K562 (cell line): ENCODE measurements around the gene LMF2. TPM values are rescaled to one million over a fixed set of nuclear protein-coding genes. Genes with fewer than 3 reads are reported as not detected.

Experiments
- ATAC-seq: fragments of 200-7000 bp; cut with Tn5 transposase; 3 replicates; pipeline ENCODE4 v1.9.1; 2020; ENCODE audit warnings: moderate library complexity
- Bru-seq: library from RNA; stranded (reverse); fragments of 400-500 nt; gene quantifications from one replicate; lab custom pipeline; 2021; lab: Mats Ljungman, UMichigan
- BruChase-seq, 2 experiments: library from RNA; stranded (reverse); fragments of 400-500 nt; gene quantifications; one replicate each; lab custom pipeline; 2021; lab: Mats Ljungman, UMichigan
- BruUV-seq: library from RNA; stranded (reverse); fragments of 400-500 nt; replicated peaks from 2 replicates; lab custom pipeline; 2021; lab: Mats Ljungman, UMichigan
- CTCF ChIA-PET: fragments of 300-600 bp; formaldehyde crosslinking; extraction: SDS; loops from one replicate; lab custom pipeline; 2021; ENCODE audit warnings: low intra/inter-chr PET ratio; lab: Yijun Ruan, JAX
- POLR2A ChIA-PET: fragments of 300-600, 350-650 bp; sonication (Branson Sonifier 250); formaldehyde crosslinking; extraction: SDS; loops from one replicate; lab custom pipeline; 2021; ENCODE audit warnings: antibody characterized with exemption, inconsistent platforms; lab: Yijun Ruan, JAX
- DNase-seq, 4 experiments: peaks; one replicate each; pipeline versions ENCODE4 v3.0.0 to v3.0.0-alpha.2; 2011 to 2018; ENCODE audit warnings: low spot score in 3 of 4, mixed read lengths in 3 of 4; ENCODE audit errors: extremely low read depth in 1 of 4
- FAIRE-seq: peaks from 2 replicates; lab custom pipeline; 2011; peaks lifted over from hg19 to GRCh38; lab: Jason Lieb, UNC
- H2AFZ ChIP-seq: 2 replicates; pipeline ENCODE4 v1.6.0; 2011; ENCODE audit warnings: low read depth, low read length, control low read depth, inconsistent platforms
- H3K27ac ChIP-seq: fragments of 200-600 bp; 3 replicates; pipeline ENCODE4 v1.8.0; 2011; ENCODE audit warnings: low read depth, mild to moderate bottlenecking, control low read depth, inconsistent platforms, low read length, moderate library complexity, mixed read lengths; ENCODE audit errors: extremely low read depth
- H3K27me3 ChIP-seq, 2 experiments: fragments of 300-600 bp in 1 of 2; 2 replicates in 1 of 2; 3 replicates in 1 of 2; pipeline versions ENCODE4 v1.6.0 to v1.8.0; 2011; ENCODE audit warnings: inconsistent platforms in 2 of 2, low read length in 2 of 2, mild to moderate bottlenecking in 1 of 2, mixed read lengths in 1 of 2, moderate library complexity in 1 of 2; ENCODE audit not compliant: control insufficient read depth in 2 of 2, insufficient read depth in 2 of 2
- H3K36me3 ChIP-seq: fragments of 300-600 bp; 3 replicates; pipeline ENCODE4 v1.8.0; 2011; ENCODE audit warnings: mild to moderate bottlenecking, low read length, inconsistent platforms; ENCODE audit not compliant: control insufficient read depth, insufficient read depth
- H3K4me1 ChIP-seq, 2 experiments: fragments of 200-600 bp in 1 of 2; replicated peaks in 1 of 2; 2 replicates in 1 of 2; 3 replicates in 1 of 2; pipeline versions ENCODE4 v1.5.1 to v1.8.0; 2011; ENCODE audit warnings: inconsistent platforms in 2 of 2, low read length in 2 of 2, mild to moderate bottlenecking in 1 of 2, mixed read lengths in 1 of 2, moderate library complexity in 1 of 2; ENCODE audit not compliant: control insufficient read depth in 2 of 2, insufficient read depth in 2 of 2
- H3K4me2 ChIP-seq: 2 replicates; pipeline ENCODE4 v1.6.1; 2011; ENCODE audit warnings: low read length, control low read depth, inconsistent platforms, mixed read lengths; ENCODE audit not compliant: insufficient read depth
- H3K4me3 ChIP-seq: fragments of 200-600 bp; sonication (generic), shearing (Covaris generic); 2 replicates; pipeline ENCODE4 v1.5.1; 2016; ENCODE audit warnings: control low read depth, inconsistent platforms
- H3K79me2 ChIP-seq: fragments of 200-600 bp; 3 replicates; pipeline ENCODE4 v1.8.0; 2011; ENCODE audit warnings: low read length, inconsistent platforms; ENCODE audit not compliant: control insufficient read depth, insufficient read depth
- H3K9ac ChIP-seq, 2 experiments: 2 replicates each; pipeline versions ENCODE4 v1.6.0 to v1.6.1; 2011; ENCODE audit warnings: low read depth in 2 of 2, low read length in 2 of 2, control low read depth in 1 of 2, inconsistent platforms in 1 of 2, mild to moderate bottlenecking in 1 of 2, mixed read lengths in 1 of 2; ENCODE audit not compliant: insufficient read depth in 1 of 2
- H3K9me1 ChIP-seq: one replicate; pipeline ENCODE4 v1.6.0; 2011; ENCODE audit warnings: inconsistent platforms, mild to moderate bottlenecking, low read length, moderate library complexity; ENCODE audit not compliant: control insufficient read depth, insufficient read depth
- H3K9me3 ChIP-seq: replicated peaks from 2 replicates; pipeline ENCODE4 v1.5.1; 2011; ENCODE audit warnings: low read depth, low read length, inconsistent platforms; ENCODE audit not compliant: control insufficient read depth, insufficient read depth
- H4K20me1 ChIP-seq: replicated peaks from 2 replicates; pipeline ENCODE4 v1.6.1; 2011; ENCODE audit warnings: low read length, inconsistent platforms, mixed read lengths; ENCODE audit not compliant: control insufficient read depth, insufficient read depth
- COPS2 ChIP-seq: fragments of 450-650 bp; conservative IDR thresholded peaks from 2 replicates; pipeline ENCODE4 v1.6.1; 2016; ENCODE audit warnings: mild to moderate bottlenecking, moderate library complexity
- CREM ChIP-seq: IDR thresholded peaks from 2 replicates; pipeline ENCODE4 v1.6.1; 2014; ENCODE audit warnings: antibody characterized with exemption, low read depth
- KDM2B ChIP-seq: fragments of 250-450 bp; sonication (Bioruptor Pico); IDR thresholded peaks from 2 replicates; pipeline ENCODE4 v1.8.0; 2021; ENCODE audit warnings: mild to moderate bottlenecking, moderate library complexity
- YY1 ChIP-seq, 3 experiments: IDR thresholded peaks; 2 replicates each; pipeline ENCODE4 v1.6.1; 2011; ENCODE audit warnings: low read length in 2 of 3, mild to moderate bottlenecking in 2 of 3, moderate library complexity in 2 of 3, borderline replicate concordance in 1 of 3, control low read depth in 1 of 3, low read depth in 1 of 3; ENCODE audit not compliant: insufficient read depth in 3 of 3, insufficient replicate concordance in 2 of 3, control insufficient read depth in 1 of 3, insufficient read length in 1 of 3; ENCODE audit errors: extremely low read depth in 1 of 3
- WGBS: fragments of 100-300 bp; shearing (Covaris generic); methylation state at CpG from one replicate; pipeline ENCODE4 v1.1.6; 2016; ENCODE audit warnings: low coverage, mixed read lengths; ENCODE audit not compliant: insufficient coverage; ENCODE audit errors: missing lambda C conversion rate; 5-methylcytosine and 5-hydroxymethylcytosine counted together
- in situ Hi-C: fragments of 300-500 bp; cut with MboI; formaldehyde crosslinking; loops from 4 replicates; pipeline ENCODE4 v1.15.0; 2018; ENCODE audit warnings: inconsistent platforms, mixed read lengths
- intact Hi-C: fragments of 100-400 bp; cut with micrococcal nuclease; formaldehyde crosslinking; loops from 2 replicates; pipeline ENCODE4 v1.14.2; 2022
- long read RNA-seq, 3 experiments: library from polyadenylated mRNA in 2 of 3; library from RNA in 1 of 3; unstranded in 2 of 3; stranded (forward) in 1 of 3; transcript quantifications; one replicate each; pipeline ENCODE4 v2.0.0, GENCODE V29; 2019 to 2022
- polyA minus RNA-seq, 3 experiments: library from RNA; depleted of rRNA, polyadenylated mRNA; stranded (reverse); fragments of >200 nt; gene quantifications; 2 replicates each; pipeline ENCODE4 v1.2.3, GENCODE V29; 2011
- polyA plus RNA-seq, 8 experiments: library from polyadenylated mRNA; depleted of rRNA in 4 of 8; stranded (reverse) in 5 of 8; unstranded in 3 of 8; fragments of >200 nt; fragmentation: Nextera tagmentation in 2 of 8; fragmentation: Illumina TruSeq in 1 of 8; extraction: Ambion mirVana in 2 of 8; extraction: Trizol in 1 of 8; gene quantifications; 2 replicates each; pipeline versions ENCODE4 v1.2.1 to v1.2.3, GENCODE V29; 2011 to 2014; ENCODE audit warnings: inconsistent platforms in 1 of 8, missing spikeins in 1 of 8
- total RNA-seq, 7 experiments: library from RNA; depleted of rRNA in 6 of 7; stranded (reverse); fragments of >200 nt in 6 of 7; fragmentation: Illumina TruSeq in 2 of 7; extraction: Trizol in 2 of 7; gene quantifications; 2 replicates each; pipeline versions ENCODE4 v1.2.1 to v1.2.3, GENCODE V29; 2011 to 2021; ENCODE audit warnings: low replicate concordance in 1 of 7
- TF ChIP-seq, protein P1 (sequence below): sonication (generic); formaldehyde crosslinking; IDR thresholded peaks from 2 replicates; pipeline ENCODE4 v1.8.0; 2022; ENCODE audit warnings: mild to moderate bottlenecking, missing genetic modification reagents
- TF ChIP-seq, protein P2 (sequence below): sonication (generic); formaldehyde crosslinking; IDR thresholded peaks from 2 replicates; pipeline ENCODE4 v1.8.0; 2023; ENCODE audit warnings: mild to moderate bottlenecking, missing genetic modification reagents

The LMF2 gene, protein sequence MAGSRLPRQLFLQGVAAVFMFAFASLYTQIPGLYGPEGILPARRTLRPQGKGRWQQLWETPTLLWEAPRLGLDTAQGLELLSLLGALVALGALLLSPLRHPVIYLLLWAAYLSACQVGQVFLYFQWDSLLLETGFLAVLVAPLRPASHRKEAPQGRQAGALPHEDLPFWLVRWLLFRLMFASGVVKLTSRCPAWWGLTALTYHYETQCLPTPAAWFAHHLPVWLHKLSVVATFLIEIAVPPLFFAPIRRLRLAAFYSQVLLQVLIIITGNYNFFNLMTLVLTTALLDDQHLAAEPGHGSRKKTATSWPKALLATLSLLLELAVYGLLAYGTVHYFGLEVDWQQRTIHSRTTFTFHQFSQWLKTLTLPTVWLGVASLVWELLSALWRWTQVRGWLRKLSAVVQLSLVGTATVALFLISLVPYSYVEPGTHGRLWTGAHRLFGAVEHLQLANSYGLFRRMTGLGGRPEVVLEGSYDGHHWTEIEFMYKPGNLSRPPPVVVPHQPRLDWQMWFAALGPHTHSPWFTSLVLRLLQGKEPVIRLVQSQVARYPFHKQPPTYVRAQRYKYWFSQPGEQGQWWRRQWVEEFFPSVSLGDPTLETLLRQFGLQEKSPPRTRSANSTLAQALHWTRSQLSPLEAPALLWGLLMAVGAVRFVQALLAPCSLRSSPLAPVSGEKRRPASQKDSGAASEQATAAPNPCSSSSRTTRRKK
- 23.7 and 131 TPM in 2 replicates for total RNA-seq (2011; cell fraction: chromatin; rRNA removed; ENCODE audit: low replicate concordance)
- 145 and 174 TPM in 2 replicates for total RNA-seq (2011; cell fraction: nucleolus; rRNA removed)
- 53.0 and 58.1 TPM in 2 replicates for total RNA-seq (2011; cell fraction: nucleoplasm; rRNA removed)
- 18.1 and 26.0 TPM in 2 replicates for total RNA-seq (2014; rRNA removed)
- total RNA-seq (2014; rRNA removed; fragmentation: Illumina TruSeq; extraction: Trizol) = 0.67 and 1.2 TPM in 2 replicates
- total RNA-seq (2015; rRNA removed; fragmentation: Illumina TruSeq; extraction: Trizol) = 7.5 and 7.6 TPM in 2 replicates
- total RNA-seq (2021) = 35.8 and 37.1 TPM in 2 replicates
- 8.8 and 19.2 TPM in 2 replicates for polyA plus RNA-seq (2011; rRNA removed)
- 17.7 and 43.8 TPM in 2 replicates for polyA plus RNA-seq (2011; cell fraction: cytosol; rRNA removed)
- 202 and 324 TPM in 2 replicates for polyA plus RNA-seq (2011; cell fraction: nucleus; rRNA removed)
- polyA plus RNA-seq (2012) = 22.2 and 47.8 TPM in 2 replicates
- polyA plus RNA-seq (2014; fragmentation: Illumina TruSeq; extraction: Trizol) = 3.2 and 13.6 TPM in 2 replicates
- under 1 TPM; 0.08 to 0.39 TPM for polyA plus RNA-seq (2014; fragmentation: Nextera tagmentation; extraction: Ambion mirVana)
- 31.7 and 32.7 TPM in 2 replicates for polyA plus RNA-seq (2014; rRNA removed)
- polyA minus RNA-seq (2011; rRNA and poly(A)+ RNA removed) = 3.2 and 3.9 TPM in 2 replicates
- 17.6 and 18.8 TPM in 2 replicates for polyA minus RNA-seq (2011; cell fraction: cytosol; rRNA and poly(A)+ RNA removed)
- 38.4 and 48.2 TPM in 2 replicates for polyA minus RNA-seq (2011; cell fraction: nucleus; rRNA and poly(A)+ RNA removed)
- Bru-seq, nascent RNA = percentile 55 among the genes with signal in this experiment
- percentile 48 among the genes with signal in this experiment for BruChase-seq, experiment 1, labeled RNA remaining after a 2-hour chase
- percentile 59 among the genes with signal in this experiment for BruChase-seq, experiment 2, labeled RNA remaining after a 6-hour chase
- long read RNA-seq, experiment 1, transcript LMF2-202 (14 exons, 2,582 nt) = major isoform, 18 of 109 reads
- long read RNA-seq, experiment 1, partial matches to known transcripts = 72 of 109 reads
- long read RNA-seq, experiment 1, other reads (novel, unspliced or antisense) = 18 of 109 reads
- long read RNA-seq, experiment 2, partial matches to known transcripts = 14 of 37 reads
- long read RNA-seq, experiment 2, other reads (novel, unspliced or antisense) = 23 of 37 reads
- long read RNA-seq, experiment 3, transcript LMF2-202 (14 exons, 2,582 nt) = major isoform, 8 of 14 reads
- long read RNA-seq, experiment 3, partial matches to known transcripts = 2 of 14 reads
- long read RNA-seq, experiment 3, other reads (novel, unspliced or antisense) = 4 of 14 reads

- H2AFZ ChIP-seq = peak within 1 kb of the TSS; percentile 93
- H3K9ac ChIP-seq = peak within 1 kb of the TSS; percentile 87 to 99
- no peaks in the 10 kb centered on the region for H3K9me1 ChIP-seq
- intact Hi-C loops = no loop called here
- H3K4me3 ChIP-seq = peak within 1 kb of the TSS; percentile 87
- peaks cover 0 to 27% of the 10 kb centered on the region in 2 experiments; a peak in 3 of 5 replicates for H3K4me1 ChIP-seq
- ChIA-PET POLR2A (interaction anchor here (0.6 to 5.7 kb wide), 6 partner anchors 11 to 135 kb away, joined by 3 to 65 read pairs (median 4); partner anchors contain the start of genes MIOX and SCO2), CTCF (no interaction called here)
- H3K79me2 ChIP-seq = peaks cover 45% of the 10 kb centered on the region
- peak within 1 kb of the TSS; percentile 91 for H3K4me2 ChIP-seq
- WGBS = no CpG with 5 or more reads among the region's 62 CpGs
- H4K20me1 ChIP-seq = no peaks in the 10 kb centered on the region
- no peaks in the 10 kb centered on the region for H3K27me3 ChIP-seq
- BruUV-seq = no TSS peak
- DNase-seq = peak in 2 of 4 experiments; percentile 88
- H3K36me3 ChIP-seq = peaks cover 32% of the 10 kb centered on the region; the same call in 1 of the 3 replicates
- ATAC-seq = peak; percentile 88
- H3K27ac ChIP-seq = peak within 1 kb of the TSS; percentile 98
- no peaks in the 10 kb centered on the region for H3K9me3 ChIP-seq
- no peak for FAIRE-seq
- in situ Hi-C loops = no loop called here
- TF ChIP-seq KDM2B (0 out of 2 replicates have a peak, but pooled peaks have one; percentile 22), CREM (peak; percentile 33; the same call in 1 of the 2 replicates), COPS2 (no peak), YY1 (IDR thresholded peaks at IDR 0.05; ENCODE audit: borderline replicate concordance in 1 of 3, control insufficient read depth in 1 of 3, extremely low read depth in 1 of 3, insufficient read depth in 3 of 3, insufficient read length in 1 of 3, insufficient replicate concordance in 2 of 3, low read depth in 1 of 3, low read length in 2 of 3) (peak in 2 of 3 experiments; percentile 68 to 72)
- TF ChIP-seq, protein P1, sequence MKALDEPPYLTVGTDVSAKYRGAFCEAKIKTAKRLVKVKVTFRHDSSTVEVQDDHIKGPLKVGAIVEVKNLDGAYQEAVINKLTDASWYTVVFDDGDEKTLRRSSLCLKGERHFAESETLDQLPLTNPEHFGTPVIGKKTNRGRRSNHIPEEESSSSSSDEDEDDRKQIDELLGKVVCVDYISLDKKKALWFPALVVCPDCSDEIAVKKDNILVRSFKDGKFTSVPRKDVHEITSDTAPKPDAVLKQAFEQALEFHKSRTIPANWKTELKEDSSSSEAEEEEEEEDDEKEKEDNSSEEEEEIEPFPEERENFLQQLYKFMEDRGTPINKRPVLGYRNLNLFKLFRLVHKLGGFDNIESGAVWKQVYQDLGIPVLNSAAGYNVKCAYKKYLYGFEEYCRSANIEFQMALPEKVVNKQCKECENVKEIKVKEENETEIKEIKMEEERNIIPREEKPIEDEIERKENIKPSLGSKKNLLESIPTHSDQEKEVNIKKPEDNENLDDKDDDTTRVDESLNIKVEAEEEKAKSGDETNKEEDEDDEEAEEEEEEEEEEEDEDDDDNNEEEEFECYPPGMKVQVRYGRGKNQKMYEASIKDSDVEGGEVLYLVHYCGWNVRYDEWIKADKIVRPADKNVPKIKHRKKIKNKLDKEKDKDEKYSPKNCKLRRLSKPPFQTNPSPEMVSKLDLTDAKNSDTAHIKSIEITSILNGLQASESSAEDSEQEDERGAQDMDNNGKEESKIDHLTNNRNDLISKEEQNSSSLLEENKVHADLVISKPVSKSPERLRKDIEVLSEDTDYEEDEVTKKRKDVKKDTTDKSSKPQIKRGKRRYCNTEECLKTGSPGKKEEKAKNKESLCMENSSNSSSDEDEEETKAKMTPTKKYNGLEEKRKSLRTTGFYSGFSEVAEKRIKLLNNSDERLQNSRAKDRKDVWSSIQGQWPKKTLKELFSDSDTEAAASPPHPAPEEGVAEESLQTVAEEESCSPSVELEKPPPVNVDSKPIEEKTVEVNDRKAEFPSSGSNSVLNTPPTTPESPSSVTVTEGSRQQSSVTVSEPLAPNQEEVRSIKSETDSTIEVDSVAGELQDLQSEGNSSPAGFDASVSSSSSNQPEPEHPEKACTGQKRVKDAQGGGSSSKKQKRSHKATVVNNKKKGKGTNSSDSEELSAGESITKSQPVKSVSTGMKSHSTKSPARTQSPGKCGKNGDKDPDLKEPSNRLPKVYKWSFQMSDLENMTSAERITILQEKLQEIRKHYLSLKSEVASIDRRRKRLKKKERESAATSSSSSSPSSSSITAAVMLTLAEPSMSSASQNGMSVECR (CRISPR knock-in tag) = peak; percentile 60; the same call in 1 of the 2 replicates
- TF ChIP-seq, protein P2, sequence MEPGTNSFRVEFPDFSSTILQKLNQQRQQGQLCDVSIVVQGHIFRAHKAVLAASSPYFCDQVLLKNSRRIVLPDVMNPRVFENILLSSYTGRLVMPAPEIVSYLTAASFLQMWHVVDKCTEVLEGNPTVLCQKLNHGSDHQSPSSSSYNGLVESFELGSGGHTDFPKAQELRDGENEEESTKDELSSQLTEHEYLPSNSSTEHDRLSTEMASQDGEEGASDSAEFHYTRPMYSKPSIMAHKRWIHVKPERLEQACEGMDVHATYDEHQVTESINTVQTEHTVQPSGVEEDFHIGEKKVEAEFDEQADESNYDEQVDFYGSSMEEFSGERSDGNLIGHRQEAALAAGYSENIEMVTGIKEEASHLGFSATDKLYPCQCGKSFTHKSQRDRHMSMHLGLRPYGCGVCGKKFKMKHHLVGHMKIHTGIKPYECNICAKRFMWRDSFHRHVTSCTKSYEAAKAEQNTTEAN = no peak
Measured at GRCh38 chr22:50507421-50507990, at the start of gene LMF2. LMF2 (minus strand) TSS chr22:50507702; CDS start chr22:50507675, 27 bp downstream.
